T-cell (primary cell): ENCODE results near the gene NAPSA. TPM values are rescaled to one million over a fixed set of nuclear protein-coding genes. Genes with fewer than 3 reads are reported as not detected.
A peak's percentile ranks its signal among the peaks of the same experiment; 100 is the strongest.
"Not testable (repeated sequence)": the region's sequence is repeated elsewhere in the genome, so short reads cannot be mapped to it uniquely, and the experiment has no call there.

Experiments
- ATAC-seq, 4 experiments: fragments of 200-7000 bp in 3 of 4; fragments of 150-1000 bp in 1 of 4; cut with Tn5 transposase; replicated peaks in 1 of 4; 1 replicate in 3 of 4; 2 replicates in 1 of 4; pipeline ENCODE4 v1.10.0; 2021; ENCODE audit warnings: moderate library complexity in 3 of 4, mild to moderate bottlenecking in 2 of 4, moderate number of reproducible peaks in 1 of 4
- CTCF ChIA-PET, 2 donors: fragments of 300-600 bp; sonication (Branson Sonifier 250); formaldehyde crosslinking; loops; one replicate each; lab custom pipeline; 2022; ENCODE audit warnings: antibody characterized with exemption in 2 of 2; lab: Charles Lee
- POLR2A ChIA-PET, 2 donors: fragments of 300-600 bp; sonication (Branson Sonifier 250); formaldehyde crosslinking; loops; one replicate each; lab custom pipeline; 2022; ENCODE audit warnings: antibody characterized with exemption in 2 of 2; lab: Charles Lee
- DNase-seq, 35 experiments: peaks; one replicate each; pipeline versions ENCODE4 v3.0.0 to v3.0.0-alpha.2; 2013 to 2023
- H3K27ac ChIP-seq: one replicate; pipeline ENCODE4 v1.5.1; 2013; ENCODE audit warnings: low read length
- H3K27me3 ChIP-seq, 2 experiments: replicated peaks in 1 of 2; 1 replicate in 1 of 2; 2 replicates in 1 of 2; pipeline versions ENCODE4 v1.6.1 to v1.7.0; 2013; ENCODE audit warnings: low read length in 1 of 2, mixed read lengths in 1 of 2; ENCODE audit not compliant: control insufficient read depth in 2 of 2, insufficient read depth in 2 of 2; ENCODE audit errors: extremely low read depth in 1 of 2
- H3K36me3 ChIP-seq, 2 donors: 1 replicate in 1 of 2; 2 replicates in 1 of 2; pipeline versions ENCODE4 v1.6.1 to v1.7.0; 2013; ENCODE audit warnings: low read length in 1 of 2; ENCODE audit not compliant: control insufficient read depth in 2 of 2, insufficient read depth in 1 of 2; ENCODE audit errors: extremely low read depth in 1 of 2
- H3K4me1 ChIP-seq, 2 experiments: 1 replicate in 1 of 2; 2 replicates in 1 of 2; pipeline versions ENCODE4 v1.6.1 to v1.7.0; 2013; ENCODE audit warnings: low read length in 2 of 2, mixed read lengths in 1 of 2; ENCODE audit not compliant: insufficient read depth in 2 of 2, control insufficient read depth in 1 of 2; ENCODE audit errors: extremely low read depth in 1 of 2
- H3K4me3 ChIP-seq, 2 donors: 1 replicate in 1 of 2; 2 replicates in 1 of 2; pipeline versions ENCODE4 v1.5.1 to v1.7.0; 2013; ENCODE audit warnings: mild to moderate bottlenecking in 2 of 2, low read length in 1 of 2, moderate library complexity in 1 of 2; ENCODE audit not compliant: control insufficient read depth in 1 of 2; ENCODE audit errors: extremely low read depth in 1 of 2
- H3K9me3 ChIP-seq: 2 replicates; pipeline ENCODE4 v1.7.0; 2013
- H3K27ac Mint-ChIP-seq, 2 donors: one replicate each; pipeline ENCODE4 v1.8.0; 2020 to 2021; ENCODE audit warnings: mild to moderate bottlenecking in 2 of 2, mixed read lengths in 2 of 2
- H3K27me3 Mint-ChIP-seq, 2 donors: one replicate each; pipeline ENCODE4 v1.8.0; 2021 to 2022; ENCODE audit warnings: mixed read lengths in 2 of 2
- H3K36me3 Mint-ChIP-seq: one replicate; pipeline ENCODE4 v1.8.0; 2021; ENCODE audit warnings: mixed read lengths
- H3K4me1 Mint-ChIP-seq, 3 donors: one replicate each; pipeline ENCODE4 v1.8.0; 2020 to 2022; ENCODE audit warnings: mixed read lengths in 3 of 3, mild to moderate bottlenecking in 1 of 3
- H3K4me3 Mint-ChIP-seq, 3 donors: one replicate each; pipeline ENCODE4 v1.8.0; 2020 to 2022; ENCODE audit warnings: mild to moderate bottlenecking in 3 of 3, mixed read lengths in 3 of 3, moderate library complexity in 3 of 3
- H3K9me3 Mint-ChIP-seq, 3 donors: one replicate each; pipeline ENCODE4 v1.8.0; 2020 to 2022; ENCODE audit warnings: mixed read lengths in 3 of 3
- WGBS: methylation state at CpG from one replicate; pipeline ENCODE4 v1.1.5; 2013; ENCODE audit warnings: missing lambda C conversion rate; ENCODE audit not compliant: insufficient coverage; 5-methylcytosine and 5-hydroxymethylcytosine counted together
- total RNA-seq, 35 experiments: library from RNA in 6 of 35; stranded (reverse) in 6 of 35; fragments of 120-200 nt in 1 of 35; gene quantifications; one replicate each; pipeline versions ENCODE4 v1.2.1 to v1.2.4 and lab custom pipeline; 2013 to 2026

NAPSA gene
- total RNA-seq, 5 donors from 2014 or later (not counting 1 experiment from before 2014, with no cell fraction given), result 2.6 to 7.1 (median 3.0) TPM

GRCh38 chr19:50356691-50357177 lies 8.7 kb downstream of the NAPSA start:
- POLR2A ChIA-PET, result interaction anchor here in 1 of 2 donors (1.3 kb wide), 1 partner anchor 19 kb away, joined by 3 read pairs; no protein-coding TSS in a partner anchor
- DNase-seq (no peak), ATAC-seq (no peak)
- Mint-ChIP-seq H3K27ac (peak overlapping the region in 1 of 2 donors; percentile 96), H3K36me3 (no peaks in the 10 kb centered on the region), H3K27me3 (peaks cover 0 to 1% of the 10 kb centered on the region in 2 donors), H3K9me3 (no peaks in the 10 kb centered on the region), H3K4me3 (peak overlapping the region; percentile 90 to 93 (median 92)), H3K4me1 (peaks cover 26 to 38% (median 34%) of the 10 kb centered on the region in 3 donors)
- Histone ChIP-seq H3K27ac (peak overlapping the region; percentile 94), H3K4me1 (peaks cover 2 to 30% of the 10 kb centered on the region in 2 experiments), H3K9me3 (no peaks in the 10 kb centered on the region), H3K4me3 (peak overlapping the region in 1 of 2 donors; percentile 71), H3K36me3 (no peaks in the 10 kb centered on the region), H3K27me3 (no peaks in the 10 kb centered on the region)
- CTCF ChIA-PET, result interaction anchor here (0.6 to 1.4 kb wide), 12 partner anchors 9 to 427 kb away, joined by 3 to 10 read pairs (median 4); partner anchors contain the start of genes NAPSA (in 1 of the 2) and NR1H2 (in 1 of the 2)
- WGBS, result 0% methylated on average over 3 of the region's 13 CpGs

GRCh38 chr19:50353487-50353880 lies 12.0 kb downstream of the NAPSA start:
- DNase-seq, H3K27ac Mint-ChIP-seq, H3K36me3 ChIP-seq, H3K9me3 Mint-ChIP-seq, ATAC-seq, H3K27ac ChIP-seq, H3K9me3 ChIP-seq, H3K4me3 Mint-ChIP-seq, H3K4me3 ChIP-seq, H3K36me3 Mint-ChIP-seq, H3K27me3 Mint-ChIP-seq, POLR2A ChIA-PET: not testable (repeated sequence)
- H3K4me1 Mint-ChIP-seq, result peaks cover 4 to 12% (median 10%) of the 10 kb centered on the region in 3 donors
- peaks cover 0 to 13% of the 10 kb centered on the region in 2 experiments for H3K27me3 ChIP-seq
- WGBS, result 90% methylated on average over 7 of the region's 7 CpGs
- H3K4me1 ChIP-seq, result peaks cover 0 to 11% of the 10 kb centered on the region in 2 experiments
- CTCF ChIA-PET, result interaction anchor here (0.6 kb wide), 2 partner anchors 11 to 17 kb away, joined by 4 read pairs; no protein-coding TSS in a partner anchor

GRCh38 chr19:50352242-50352641 lies 13.2 kb downstream of the NAPSA start:
- Histone ChIP-seq H3K36me3 (no peaks in the 10 kb centered on the region), H3K9me3 (no peaks in the 10 kb centered on the region), H3K4me1 (no peaks in the 10 kb centered on the region), H3K27ac (no peak overlapping the region), H3K4me3 (no peak overlapping the region), H3K27me3 (peaks cover 0 to 13% of the 10 kb centered on the region in 2 experiments)
- 90% methylated on average over 2 of the region's 4 CpGs for WGBS
- DNase-seq (no peak), ATAC-seq (no peak)
- ChIA-PET POLR2A (interaction anchor here in 1 of 2 donors (0.6 kb wide), 1 partner anchor 8 kb away, joined by 4 read pairs; no protein-coding TSS in a partner anchor), CTCF (no interaction called here)
- Mint-ChIP-seq H3K36me3 (no peaks in the 10 kb centered on the region), H3K4me3 (no peak overlapping the region), H3K4me1 (peaks cover 8 to 9% (median 8%) of the 10 kb centered on the region in 3 donors), H3K27me3 (no peaks in the 10 kb centered on the region), H3K27ac (no peak overlapping the region), H3K9me3 (no peaks in the 10 kb centered on the region)

- DNase-seq (no peak), ATAC-seq (no peak)
- Histone ChIP-seq H3K27me3 (peaks cover 0 to 15% of the 10 kb centered on the region in 2 experiments), H3K4me3 (no peak overlapping the region), H3K27ac (no peak overlapping the region), H3K4me1 (peaks cover 0 to 4% of the 10 kb centered on the region in 2 experiments), H3K9me3 (no peaks in the 10 kb centered on the region), H3K36me3 (no peaks in the 10 kb centered on the region)
- Mint-ChIP-seq H3K9me3 (peaks cover 3 to 6% (median 5%) of the 10 kb centered on the region in 3 donors), H3K36me3 (no peaks in the 10 kb centered on the region), H3K27me3 (no peaks in the 10 kb centered on the region), H3K4me1 (peaks cover 10 to 17% (median 12%) of the 10 kb centered on the region in 3 donors), H3K4me3 (no peak overlapping the region), H3K27ac (no peak overlapping the region)
- ChIA-PET CTCF (no interaction called here), POLR2A (no interaction called here)
- WGBS, result 79% methylated on average over 8 of the region's 22 CpGs
Observed at GRCh38 chr19:50349277-50350057, 16.0 kb downstream of the NAPSA start.

GRCh38 chr19:50347089-50347581 lies 18.3 kb downstream of the NAPSA start:
- H3K4me1 ChIP-seq, H3K36me3 ChIP-seq, H3K27ac ChIP-seq, H3K36me3 Mint-ChIP-seq, ATAC-seq, DNase-seq, H3K4me3 ChIP-seq, H3K27me3 Mint-ChIP-seq, H3K9me3 ChIP-seq, CTCF ChIA-PET, H3K9me3 Mint-ChIP-seq: not testable (repeated sequence)
- POLR2A ChIA-PET, result interaction anchor here in 1 of 2 donors (0.6 kb wide), 1 partner anchor 11 kb away, joined by 9 read pairs; no protein-coding TSS in a partner anchor
- H3K4me3 Mint-ChIP-seq, result peak overlapping the region; percentile 42 to 60 (median 49)
- H3K27ac Mint-ChIP-seq, result peak overlapping the region; percentile 80 to 82
- H3K27me3 ChIP-seq, result peaks cover 0 to 20% of the 10 kb centered on the region in 2 experiments
- peaks cover 10 to 19% (median 12%) of the 10 kb centered on the region in 3 donors for H3K4me1 Mint-ChIP-seq
- 18% methylated on average over 2 of the region's 8 CpGs for WGBS

GRCh38 chr19:50344661-50345318 lies 20.6 kb downstream of the NAPSA start:
- CTCF ChIA-PET, result no interaction called here
- POLR2A ChIA-PET, result interaction anchor here in 1 of 2 donors (0.7 kb wide), 1 partner anchor 1835 kb away, joined by 4 read pairs; no protein-coding TSS in a partner anchor
- peaks cover 10 to 19% (median 12%) of the 10 kb centered on the region in 3 donors for H3K4me1 Mint-ChIP-seq
- peaks cover 0 to 3% of the 10 kb centered on the region in 2 donors for H3K27me3 Mint-ChIP-seq
- H3K36me3 Mint-ChIP-seq, result no peaks in the 10 kb centered on the region
- no peak overlapping the region for H3K27ac ChIP-seq
- peaks cover 0 to 4% of the 10 kb centered on the region in 2 experiments for H3K4me1 ChIP-seq
- ATAC-seq, result no peak
- no peaks in the 10 kb centered on the region for H3K9me3 ChIP-seq
- 20% methylated on average over 1 of the region's 8 CpGs for WGBS
- DNase-seq, result peak in 1 of 35 experiments; percentile 29
- no peaks in the 10 kb centered on the region for H3K36me3 ChIP-seq
- H3K27me3 ChIP-seq, result peaks cover 0 to 10% of the 10 kb centered on the region in 2 experiments
- peak overlapping the region in 1 of 3 donors; percentile 47 for H3K4me3 Mint-ChIP-seq
- H3K9me3 Mint-ChIP-seq, result peaks cover 5 to 6% (median 5%) of the 10 kb centered on the region in 3 donors
- peak overlapping the region in 1 of 2 donors; percentile 27 for H3K27ac Mint-ChIP-seq
- no peak overlapping the region for H3K4me3 ChIP-seq
